Cardiac muscle cell (in vitro differentiated cells and primary cell): Measurements from ENCODE around the gene CERS5. TPM values are rescaled to one million over a fixed set of nuclear protein-coding genes. Genes with fewer than 3 reads are reported as not detected.
A peak's percentile ranks its signal among the peaks of the same experiment; 100 is the strongest.

Source experiments
- DNase-seq, 2 donors: peaks; one replicate each; pipeline versions ENCODE4 v3.0.0 to v3.0.0-alpha.2; 2010 to 2017; ENCODE audit warnings: low read depth in 1 of 2, low spot score in 1 of 2
- H3K27ac ChIP-seq: fragments of 200-600 bp; sonication (generic); 2 replicates; pipeline ENCODE4 v1.5.1; 2016
- H3K27me3 ChIP-seq: fragments of 200-600 bp; sonication (generic); 2 replicates; pipeline ENCODE4 v1.6.0; 2016; ENCODE audit warnings: control low read depth
- H3K36me3 ChIP-seq: fragments of 200-600 bp; sonication (generic); 2 replicates; pipeline ENCODE4 v1.5.1; 2016; ENCODE audit warnings: control low read depth
- H3K4me1 ChIP-seq: fragments of 200-600 bp; sonication (generic); 2 replicates; pipeline ENCODE4 v1.8.1; 2017; ENCODE audit warnings: low read depth, mild to moderate bottlenecking, mixed run types
- H3K4me3 ChIP-seq: fragments of 200-600 bp; sonication (generic); 2 replicates; pipeline ENCODE4 v1.5.1; 2016; ENCODE audit warnings: mild to moderate bottlenecking
- H3K9me3 ChIP-seq: fragments of 200-600 bp; sonication (generic); 2 replicates; pipeline ENCODE4 v1.5.1; 2017; ENCODE audit warnings: low read depth, mild to moderate bottlenecking, control low read depth
- polyA plus RNA-seq: library from polyadenylated mRNA; unstranded; fragments of >200 nt; fragmentation: Nextera tagmentation; extraction: Ambion mirVana; gene quantifications from 2 replicates; pipeline ENCODE4 v1.2.1, GENCODE V29; 2016
- total RNA-seq: library from RNA; depleted of rRNA; stranded (reverse); fragments of >200 nt; gene quantifications from 2 replicates; pipeline ENCODE4 v1.2.3, GENCODE V29; 2016
- TF ChIP-seq, protein P1 (sequence below): IDR thresholded peaks from 2 replicates; pipeline ENCODE4 v1.5.1; 2012; ENCODE audit warnings: low read depth, mild to moderate bottlenecking, low read length

The CERS5 gene
- total and polyA plus RNA-seq, 2 experiments from 2014 or later = 78.4 to 107 TPM

DNA sequence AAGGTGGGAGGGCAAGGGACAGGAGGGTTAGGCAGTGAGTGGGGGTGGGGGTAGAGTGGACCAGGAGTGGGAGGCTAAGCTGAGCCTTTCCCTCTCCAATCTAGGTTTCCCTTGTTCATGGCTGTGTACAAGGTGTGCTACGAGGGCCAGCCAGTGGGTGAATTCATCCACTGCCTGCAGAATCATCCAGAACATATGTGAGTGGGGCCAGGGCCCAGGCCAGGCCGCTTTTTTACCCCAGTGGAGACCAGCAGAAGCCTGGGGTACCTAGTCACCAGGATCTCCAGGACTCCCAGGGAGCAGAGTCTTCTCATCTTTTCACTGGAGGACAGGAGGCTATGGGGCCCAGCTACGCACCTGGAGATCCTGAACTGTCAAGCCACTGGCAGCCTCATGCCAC is 57.9 kb downstream of the CERS5 start:
- H3K4me1 ChIP-seq = peaks cover 31% of the 10 kb centered on the region
- H3K9me3 ChIP-seq = no peaks in the 10 kb centered on the region
- no peaks in the 10 kb centered on the region for H3K27me3 ChIP-seq
- no peak overlapping the region for H3K4me3 ChIP-seq
- no peaks in the 10 kb centered on the region for H3K36me3 ChIP-seq
- TF ChIP-seq, protein P1, sequence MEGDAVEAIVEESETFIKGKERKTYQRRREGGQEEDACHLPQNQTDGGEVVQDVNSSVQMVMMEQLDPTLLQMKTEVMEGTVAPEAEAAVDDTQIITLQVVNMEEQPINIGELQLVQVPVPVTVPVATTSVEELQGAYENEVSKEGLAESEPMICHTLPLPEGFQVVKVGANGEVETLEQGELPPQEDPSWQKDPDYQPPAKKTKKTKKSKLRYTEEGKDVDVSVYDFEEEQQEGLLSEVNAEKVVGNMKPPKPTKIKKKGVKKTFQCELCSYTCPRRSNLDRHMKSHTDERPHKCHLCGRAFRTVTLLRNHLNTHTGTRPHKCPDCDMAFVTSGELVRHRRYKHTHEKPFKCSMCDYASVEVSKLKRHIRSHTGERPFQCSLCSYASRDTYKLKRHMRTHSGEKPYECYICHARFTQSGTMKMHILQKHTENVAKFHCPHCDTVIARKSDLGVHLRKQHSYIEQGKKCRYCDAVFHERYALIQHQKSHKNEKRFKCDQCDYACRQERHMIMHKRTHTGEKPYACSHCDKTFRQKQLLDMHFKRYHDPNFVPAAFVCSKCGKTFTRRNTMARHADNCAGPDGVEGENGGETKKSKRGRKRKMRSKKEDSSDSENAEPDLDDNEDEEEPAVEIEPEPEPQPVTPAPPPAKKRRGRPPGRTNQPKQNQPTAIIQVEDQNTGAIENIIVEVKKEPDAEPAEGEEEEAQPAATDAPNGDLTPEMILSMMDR = no peak
- DNase-seq = no peak
- peak overlapping the region; percentile 97 for H3K27ac ChIP-seq

DNA sequence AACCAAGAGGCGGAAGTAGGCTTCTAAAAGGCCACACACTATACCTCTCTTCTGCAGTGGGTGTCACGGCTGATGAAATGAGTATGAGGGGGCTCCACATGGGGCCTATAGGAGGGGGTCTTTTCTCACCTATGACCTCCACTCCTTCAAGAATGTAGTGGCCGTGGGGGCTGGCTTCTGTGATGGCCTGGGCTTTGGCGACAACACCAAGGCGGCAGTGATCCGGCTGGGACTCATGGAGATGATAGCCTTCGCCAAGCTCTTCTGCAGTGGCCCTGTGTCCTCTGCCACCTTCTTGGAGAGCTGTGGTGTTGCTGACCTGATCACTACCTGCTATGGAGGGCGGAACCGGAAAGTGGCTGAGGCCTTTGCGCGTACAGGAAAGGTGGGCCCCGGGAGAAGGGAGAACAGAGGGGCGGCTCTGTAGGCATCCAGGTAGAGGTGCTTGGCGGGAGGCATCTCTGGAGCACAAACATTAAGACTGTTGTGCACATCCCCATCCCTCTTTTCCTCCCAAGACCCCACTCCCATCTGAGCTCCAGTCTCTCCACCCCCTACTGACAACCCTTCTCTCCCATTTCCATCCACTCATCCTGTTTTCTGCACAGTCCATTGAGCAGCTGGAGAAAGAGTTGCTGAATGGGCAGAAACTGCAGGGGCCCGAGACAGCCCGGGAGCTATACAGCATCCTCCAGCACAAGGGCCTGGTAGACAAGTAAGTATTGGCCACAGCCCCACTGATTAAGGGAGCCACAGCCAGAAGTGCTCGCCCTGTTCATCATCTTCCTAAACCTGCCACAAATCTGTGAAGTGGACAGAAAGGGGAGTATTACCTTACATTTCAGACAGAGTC is 59.5 kb downstream of the CERS5 start:
- no peaks in the 10 kb centered on the region for H3K27me3 ChIP-seq
- no peaks in the 10 kb centered on the region for H3K36me3 ChIP-seq
- H3K4me3 ChIP-seq = no peak overlapping the region
- no peak for DNase-seq
- H3K4me1 ChIP-seq = peaks cover 42% of the 10 kb centered on the region
- no peaks in the 10 kb centered on the region for H3K9me3 ChIP-seq
- H3K27ac ChIP-seq = peak overlapping the region; percentile 97
- TF ChIP-seq, protein P1 = no peak

DNA sequence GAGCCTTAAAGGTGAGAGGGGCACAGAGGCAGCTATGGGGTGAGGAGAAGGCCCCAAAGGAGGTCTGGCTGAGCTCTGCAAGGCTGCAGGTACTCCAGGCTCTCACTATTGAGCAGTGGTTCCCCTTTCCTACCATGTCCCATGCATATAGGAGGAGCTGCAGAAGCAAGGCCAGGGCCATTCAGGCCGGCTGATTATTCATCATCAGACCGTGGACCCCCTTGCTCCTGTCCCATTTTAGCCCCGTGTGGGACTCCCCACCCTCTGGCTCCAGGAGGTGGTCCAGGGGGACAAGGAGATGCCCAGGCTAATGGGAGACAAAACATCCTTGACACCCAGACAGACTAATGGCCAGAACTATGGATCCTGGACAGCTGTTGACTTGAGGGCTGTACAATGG is 60.3 kb downstream of the CERS5 start:
- H3K27ac ChIP-seq = no peak overlapping the region
- no peak overlapping the region for H3K4me3 ChIP-seq
- no peaks in the 10 kb centered on the region for H3K36me3 ChIP-seq
- no peaks in the 10 kb centered on the region for H3K9me3 ChIP-seq
- TF ChIP-seq, protein P1 = no peak
- no peak for DNase-seq
- H3K27me3 ChIP-seq = no peaks in the 10 kb centered on the region
- peaks cover 42% of the 10 kb centered on the region for H3K4me1 ChIP-seq

DNA sequence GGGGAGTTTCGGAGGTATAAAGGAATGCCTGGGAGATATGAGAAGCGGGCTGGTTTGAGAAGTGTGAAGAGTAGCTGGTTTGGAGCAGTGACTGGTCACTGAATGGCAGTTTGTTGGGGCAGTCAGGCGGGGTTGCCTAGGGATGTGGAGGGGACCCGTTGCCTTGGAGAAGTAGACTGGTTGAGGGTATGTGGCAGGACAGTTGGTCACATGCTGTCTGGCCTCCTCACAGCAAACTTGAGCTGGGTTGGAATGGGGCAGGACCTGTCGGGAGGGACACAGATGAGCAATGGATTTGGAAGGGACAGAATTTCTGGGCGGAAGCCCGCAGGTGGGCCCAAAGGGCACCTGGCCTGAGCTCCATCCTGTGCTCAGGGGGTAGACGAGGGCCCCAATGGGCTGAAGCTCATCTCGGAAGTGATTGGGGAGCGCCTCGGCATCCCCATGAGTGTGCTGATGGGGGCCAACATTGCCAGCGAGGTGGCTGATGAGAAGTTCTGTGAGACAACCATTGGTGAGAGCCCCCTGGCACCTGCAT is 61.2 kb downstream of the CERS5 start:
- Histone ChIP-seq H3K9me3 (no peaks in the 10 kb centered on the region), H3K4me1 (peaks cover 38% of the 10 kb centered on the region), H3K27ac (no peak overlapping the region), H3K36me3 (no peaks in the 10 kb centered on the region), H3K4me3 (no peak overlapping the region), H3K27me3 (no peaks in the 10 kb centered on the region)
- no peak for DNase-seq
- TF ChIP-seq, protein P1 = no peak

DNA sequence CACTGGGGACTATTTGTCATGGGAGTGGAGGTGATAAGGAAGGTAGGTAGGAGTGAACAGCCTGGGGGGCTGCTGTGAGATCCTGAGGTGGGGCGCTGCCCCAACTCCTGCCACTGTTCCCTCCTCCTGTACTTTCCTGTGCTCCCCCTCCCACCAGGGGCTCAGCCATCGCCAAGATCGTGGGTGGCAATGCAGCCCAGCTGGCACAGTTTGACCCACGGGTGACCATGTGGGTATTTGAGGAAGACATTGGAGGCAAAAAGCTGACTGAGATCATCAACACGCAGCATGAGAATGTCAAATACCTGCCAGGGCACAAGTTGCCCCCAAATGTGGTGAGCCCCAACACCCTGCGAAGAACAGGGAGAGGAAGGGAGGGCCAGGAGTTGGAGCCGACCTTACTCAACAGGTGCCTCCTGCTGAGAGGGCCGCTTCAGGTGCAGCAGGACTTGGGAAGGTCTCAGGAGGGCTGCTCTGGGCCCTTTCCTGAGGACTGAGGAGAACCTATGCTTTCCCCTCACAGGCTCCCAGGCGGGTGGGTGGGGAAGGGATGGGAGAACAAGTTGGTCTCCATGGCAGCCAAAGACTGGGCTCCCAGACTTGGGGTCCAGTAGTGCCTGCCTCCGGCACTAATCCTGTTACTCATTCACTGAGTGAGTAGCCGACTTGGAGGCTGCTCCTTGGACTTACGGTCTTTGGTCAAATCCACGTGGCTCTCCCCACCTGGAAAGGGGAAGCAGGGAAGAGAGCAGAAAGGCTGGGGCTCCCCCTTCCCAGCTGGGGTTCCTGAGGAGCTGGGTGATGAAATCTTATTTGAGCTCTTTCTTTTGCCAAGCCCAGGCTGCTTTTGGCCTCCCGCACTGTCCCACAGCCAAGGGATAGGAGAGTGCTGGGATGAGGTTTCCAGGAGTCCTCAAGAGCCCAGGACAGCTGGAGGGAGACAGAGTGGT is 62.5 kb downstream of the CERS5 start:
- no peaks in the 10 kb centered on the region for H3K9me3 ChIP-seq
- H3K27me3 ChIP-seq = no peaks in the 10 kb centered on the region
- no peak overlapping the region for H3K27ac ChIP-seq
- H3K36me3 ChIP-seq = peaks cover 7% of the 10 kb centered on the region
- peaks cover 25% of the 10 kb centered on the region for H3K4me1 ChIP-seq
- TF ChIP-seq, protein P1 = no peak
- no peak overlapping the region for H3K4me3 ChIP-seq
- no peak for DNase-seq
